VCaP (cell line): ENCODE measurements around the gene PTPRN2.

Source experiments
- H3K27ac ChIP-seq: fragments of 450-650 bp; 2 replicates; pipeline ENCODE4 v1.5.1; 2017
- TF ChIP-seq, protein P1 (sequence below): fragments of 450-650 bp; conservative IDR thresholded peaks from 2 replicates; pipeline ENCODE4 v1.5.1; 2017; ENCODE audit warnings: mild to moderate bottlenecking, moderate library complexity

The PTPRN2 gene

DNA sequence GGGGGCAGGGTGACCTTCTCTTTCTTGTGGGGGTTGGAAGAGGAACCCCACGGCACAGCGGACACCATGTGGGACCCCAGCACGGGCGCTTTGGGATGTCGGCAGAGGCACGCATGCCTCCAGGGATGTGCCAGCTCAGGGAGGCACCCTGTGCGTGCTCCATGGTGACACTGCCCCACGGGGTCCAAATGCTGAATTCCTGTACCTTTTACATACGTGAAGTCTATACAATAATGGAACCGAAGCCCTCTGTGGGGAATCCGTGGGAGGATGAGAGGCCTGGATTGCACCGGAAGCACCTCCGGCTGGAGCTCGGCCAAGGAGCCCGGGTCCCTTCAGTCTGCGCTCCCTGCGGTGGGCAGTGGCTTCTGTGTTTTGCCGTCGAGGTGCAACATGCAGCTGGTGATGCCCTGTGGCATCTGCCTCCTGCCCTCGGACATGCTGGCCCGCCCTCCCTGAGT is 726.6 kb downstream of the PTPRN2 start:
- TF ChIP-seq, protein P1, sequence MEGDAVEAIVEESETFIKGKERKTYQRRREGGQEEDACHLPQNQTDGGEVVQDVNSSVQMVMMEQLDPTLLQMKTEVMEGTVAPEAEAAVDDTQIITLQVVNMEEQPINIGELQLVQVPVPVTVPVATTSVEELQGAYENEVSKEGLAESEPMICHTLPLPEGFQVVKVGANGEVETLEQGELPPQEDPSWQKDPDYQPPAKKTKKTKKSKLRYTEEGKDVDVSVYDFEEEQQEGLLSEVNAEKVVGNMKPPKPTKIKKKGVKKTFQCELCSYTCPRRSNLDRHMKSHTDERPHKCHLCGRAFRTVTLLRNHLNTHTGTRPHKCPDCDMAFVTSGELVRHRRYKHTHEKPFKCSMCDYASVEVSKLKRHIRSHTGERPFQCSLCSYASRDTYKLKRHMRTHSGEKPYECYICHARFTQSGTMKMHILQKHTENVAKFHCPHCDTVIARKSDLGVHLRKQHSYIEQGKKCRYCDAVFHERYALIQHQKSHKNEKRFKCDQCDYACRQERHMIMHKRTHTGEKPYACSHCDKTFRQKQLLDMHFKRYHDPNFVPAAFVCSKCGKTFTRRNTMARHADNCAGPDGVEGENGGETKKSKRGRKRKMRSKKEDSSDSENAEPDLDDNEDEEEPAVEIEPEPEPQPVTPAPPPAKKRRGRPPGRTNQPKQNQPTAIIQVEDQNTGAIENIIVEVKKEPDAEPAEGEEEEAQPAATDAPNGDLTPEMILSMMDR: no peak
- no peak overlapping the region for H3K27ac ChIP-seq

DNA sequence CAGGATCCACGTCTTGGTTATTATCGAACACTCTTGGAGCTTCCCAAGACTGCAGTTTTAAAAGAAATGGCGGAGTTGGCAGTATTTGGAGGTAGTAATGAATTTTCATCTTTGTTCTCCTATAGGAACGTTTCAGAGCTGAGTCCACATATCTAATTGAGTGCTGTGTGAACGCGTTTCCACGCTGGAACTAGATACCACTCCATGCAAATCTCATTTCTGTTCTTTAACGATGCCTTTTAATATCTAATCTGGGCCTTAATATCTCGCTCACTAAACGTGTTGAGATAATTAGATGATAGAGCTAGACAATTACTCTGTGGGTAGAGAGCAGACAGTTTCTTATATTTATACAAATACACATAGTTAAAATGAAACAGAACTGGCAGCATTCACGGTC is 727.2 kb downstream of the PTPRN2 start:
- no peak overlapping the region for H3K27ac ChIP-seq
- TF ChIP-seq, protein P1: no peak

DNA sequence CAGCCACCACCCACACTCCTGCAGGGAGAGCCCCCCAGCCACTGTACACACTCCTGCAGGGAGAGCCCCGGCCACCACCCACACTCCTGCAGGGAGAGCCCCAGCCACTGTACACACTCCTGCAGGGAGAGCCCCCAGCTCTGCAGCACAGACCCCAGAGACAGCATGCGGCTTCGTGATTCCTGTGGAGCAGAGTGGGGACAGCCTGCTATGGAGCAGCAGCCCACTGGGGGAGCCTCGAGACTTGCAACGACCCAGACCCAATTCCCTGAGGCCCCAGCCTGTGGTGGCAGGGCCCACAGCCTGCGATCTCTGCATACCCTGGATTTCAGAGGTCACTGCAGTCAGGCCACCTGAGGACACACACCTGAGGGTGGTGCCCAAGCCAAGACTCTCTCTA is 727.7 kb downstream of the PTPRN2 start:
- no peak overlapping the region for H3K27ac ChIP-seq
- TF ChIP-seq, protein P1: no peak

DNA sequence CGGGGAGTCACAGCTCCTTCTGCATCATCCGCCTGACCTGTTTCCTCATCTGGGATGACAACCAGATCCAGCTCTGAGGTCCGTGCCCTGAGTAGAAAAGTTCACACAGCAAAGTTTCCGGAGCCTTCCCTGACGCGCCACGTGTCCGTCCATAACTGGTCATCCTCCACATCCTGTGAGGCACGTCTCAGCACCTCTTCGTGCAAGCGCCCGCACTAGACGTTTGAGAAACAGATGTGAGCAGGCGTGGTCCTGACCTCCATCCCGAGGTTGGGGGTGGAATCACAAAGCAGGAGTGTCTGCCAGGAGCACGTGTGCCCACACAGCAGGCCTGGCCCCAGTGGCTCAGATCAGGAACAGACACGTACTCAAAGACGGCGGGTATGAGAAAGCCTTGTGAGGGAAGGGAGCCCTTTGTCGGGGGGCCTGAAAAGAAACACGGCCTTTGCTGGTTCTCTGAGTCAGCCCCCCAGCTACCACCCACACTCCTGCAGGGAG is 730.0 kb downstream of the PTPRN2 start:
- no peak overlapping the region for H3K27ac ChIP-seq
- TF ChIP-seq, protein P1: no peak

DNA sequence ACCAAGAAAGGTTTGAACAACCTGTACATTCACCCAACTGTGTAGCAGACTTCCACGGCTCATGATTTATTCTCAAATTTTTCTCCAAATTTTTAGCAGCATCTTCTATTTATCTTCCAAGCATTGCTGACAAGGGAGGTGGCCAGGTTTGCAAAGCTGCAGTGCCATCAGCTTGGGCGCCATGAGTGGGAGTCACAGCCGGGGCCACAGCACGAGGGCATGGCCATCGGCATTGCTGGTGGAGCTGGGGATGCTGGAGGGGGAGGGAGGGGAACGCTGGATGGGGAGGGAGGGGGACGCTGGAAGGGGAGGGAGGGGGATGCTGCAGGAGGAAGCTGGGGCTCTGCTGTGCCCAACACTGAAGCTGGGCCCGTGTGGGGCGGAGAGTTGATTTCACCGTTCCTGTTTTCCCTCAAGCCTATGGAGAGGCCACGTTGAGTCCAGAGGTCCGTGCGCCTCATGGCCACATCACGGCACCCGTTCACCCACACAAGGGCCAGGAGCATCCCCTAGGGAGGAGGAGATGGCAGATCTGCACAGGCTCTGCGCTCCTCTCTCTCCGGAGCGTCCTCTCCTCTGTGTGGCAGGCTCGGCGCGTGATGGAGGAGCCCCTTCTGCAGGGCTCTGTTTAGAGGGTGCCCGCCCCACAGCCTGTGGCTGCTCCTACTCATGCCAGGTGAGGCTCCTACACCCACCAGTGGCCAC is 730.6 kb downstream of the PTPRN2 start:
- TF ChIP-seq, protein P1: no peak
- no peak overlapping the region for H3K27ac ChIP-seq

DNA sequence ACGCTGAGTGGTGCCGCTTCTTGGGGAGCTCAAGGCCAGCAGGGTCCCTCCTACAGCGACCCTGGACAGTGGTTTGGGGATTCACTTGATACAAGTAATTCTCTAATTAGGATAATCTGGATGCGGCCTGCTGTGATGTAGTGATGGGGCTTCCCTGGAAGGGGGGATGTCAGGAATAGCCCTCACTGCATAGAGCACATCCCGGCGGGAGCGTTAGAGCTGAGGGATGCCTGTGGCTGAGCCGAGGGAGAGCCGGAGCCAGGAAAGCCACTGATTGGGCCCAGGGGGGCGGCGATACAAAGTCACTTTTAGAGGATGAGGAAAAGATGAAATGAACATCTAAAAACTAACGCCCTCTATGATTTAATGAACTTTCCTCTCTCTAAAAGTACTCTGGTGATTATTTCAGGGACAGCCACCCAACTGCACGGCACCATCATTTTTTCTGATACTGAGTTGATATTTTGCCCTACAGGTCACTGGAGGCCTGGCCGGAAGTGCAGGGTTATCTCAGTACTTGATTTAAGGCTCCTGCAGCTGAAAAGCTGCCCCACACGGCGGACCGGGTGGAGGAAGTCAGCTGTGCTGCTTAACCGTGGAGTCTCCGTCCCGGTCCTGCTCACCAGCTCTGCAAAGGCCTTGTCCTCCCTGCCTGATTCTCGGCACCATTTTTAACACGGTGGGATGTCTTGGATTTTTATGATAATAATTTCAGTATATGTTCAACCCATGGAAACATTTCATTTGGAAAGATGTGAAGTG is 732.0 kb downstream of the PTPRN2 start:
- TF ChIP-seq, protein P1: no peak
- H3K27ac ChIP-seq: no peak overlapping the region

DNA sequence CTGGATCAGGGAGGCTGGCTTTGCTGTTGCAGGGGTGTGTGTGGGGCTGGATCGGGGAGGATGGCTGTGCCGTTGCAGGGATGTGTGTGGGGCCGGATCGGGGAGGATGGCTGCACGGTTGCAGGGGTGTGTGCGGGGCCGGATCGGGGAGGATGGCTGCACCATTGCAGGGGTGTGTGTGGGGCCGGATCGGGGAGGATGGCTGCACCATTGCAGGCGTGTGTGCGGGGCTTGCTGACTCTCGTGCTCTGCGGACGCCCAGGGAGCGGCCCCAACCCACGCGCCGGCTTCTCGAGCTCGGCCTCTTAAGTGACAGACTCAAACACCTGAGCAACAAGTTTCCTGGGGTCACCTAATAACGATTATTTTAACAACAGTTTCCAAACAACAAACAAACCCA is 732.6 kb downstream of the PTPRN2 start:
- TF ChIP-seq, protein P1: no peak
- no peak overlapping the region for H3K27ac ChIP-seq
